H1 (cell line): ENCODE data around the gene MEIS2.

ENCODE experiments used
- ATF2 ChIP-seq: IDR thresholded peaks from 2 replicates; pipeline ENCODE4 v1.6.1; 2012; ENCODE audit warnings: low read length, inconsistent platforms
- CTCF ChIP-seq, 3 experiments: IDR thresholded peaks; 1 replicate in 2 of 3; 2 replicates in 1 of 3; pipeline versions ENCODE4 v1.5.1 to v1.6.1; 2011; ENCODE audit warnings: low read length in 3 of 3, mild to moderate bottlenecking in 3 of 3, inconsistent platforms in 2 of 3, low read depth in 1 of 3, moderate library complexity in 1 of 3; ENCODE audit not compliant: insufficient read depth in 1 of 3; ENCODE audit errors: control extremely low read depth in 1 of 3
- EP300 ChIP-seq, 2 experiments: IDR thresholded peaks; 1 replicate in 1 of 2; 2 replicates in 1 of 2; pipeline ENCODE4 v1.6.1; 2011 to 2012; ENCODE audit warnings: low read depth in 2 of 2, low read length in 2 of 2, mild to moderate bottlenecking in 2 of 2, borderline replicate concordance in 1 of 2, inconsistent platforms in 1 of 2, moderate library complexity in 1 of 2
- MAX ChIP-seq: IDR thresholded peaks from 2 replicates; pipeline ENCODE4 v1.6.1; 2012; ENCODE audit warnings: inconsistent platforms
- SIN3A ChIP-seq, 2 experiments: IDR thresholded peaks in 1 of 2; conservative IDR thresholded peaks in 1 of 2; 2 replicates each; pipeline ENCODE4 v1.6.1; 2011 to 2012; ENCODE audit warnings: low read length in 2 of 2, improper control_type of control experiment in 1 of 2, low read depth in 1 of 2, mild to moderate bottlenecking in 1 of 2
- TBP ChIP-seq: IDR thresholded peaks from 2 replicates; pipeline ENCODE4 v1.6.1; 2011; ENCODE audit warnings: low read depth, low read length, improper control_type of control experiment
- TEAD4 ChIP-seq: IDR thresholded peaks from 2 replicates; pipeline ENCODE4 v1.6.1; 2012; ENCODE audit warnings: low read depth, low read length, inconsistent platforms, mixed read lengths
- USF2 ChIP-seq: IDR thresholded peaks from 2 replicates; pipeline ENCODE4 v1.6.1; 2011; ENCODE audit warnings: low read length, improper control_type of control experiment

GRCh38 chr15:37050345-37050744 is 50.0 kb downstream of the MEIS2 start:
- no peak for TF ChIP-seq ATF2
- no peak for TF ChIP-seq CTCF (IDR thresholded peaks at IDR 0.05; ENCODE audit: control extremely low read depth in 1 of 3, insufficient read depth in 1 of 3, low read depth in 1 of 3, low read length in 3 of 3)
- no peak for TF ChIP-seq USF2
- TF ChIP-seq MAX = no peak
- no peak for TF ChIP-seq TBP
- no peak for TF ChIP-seq EP300 (IDR thresholded peaks at IDR 0.05; ENCODE audit: borderline replicate concordance in 1 of 2, low read depth in 2 of 2, low read length in 2 of 2)
- no peak for TF ChIP-seq TEAD4
- no peak for TF ChIP-seq SIN3A (conservative IDR thresholded peaks at IDR 0.05 in 1 of 2, IDR thresholded peaks at IDR 0.05 in 1 of 2; ENCODE audit: low read depth in 1 of 2, low read length in 2 of 2)
